Measurements from ENCODE around the gene ATP6V1G2.
"Not testable (repeated sequence)": the region's sequence is repeated elsewhere in the genome, so short reads cannot be mapped to it uniquely, and the experiment has no call there.

Gene ATP6V1G2

DNA sequence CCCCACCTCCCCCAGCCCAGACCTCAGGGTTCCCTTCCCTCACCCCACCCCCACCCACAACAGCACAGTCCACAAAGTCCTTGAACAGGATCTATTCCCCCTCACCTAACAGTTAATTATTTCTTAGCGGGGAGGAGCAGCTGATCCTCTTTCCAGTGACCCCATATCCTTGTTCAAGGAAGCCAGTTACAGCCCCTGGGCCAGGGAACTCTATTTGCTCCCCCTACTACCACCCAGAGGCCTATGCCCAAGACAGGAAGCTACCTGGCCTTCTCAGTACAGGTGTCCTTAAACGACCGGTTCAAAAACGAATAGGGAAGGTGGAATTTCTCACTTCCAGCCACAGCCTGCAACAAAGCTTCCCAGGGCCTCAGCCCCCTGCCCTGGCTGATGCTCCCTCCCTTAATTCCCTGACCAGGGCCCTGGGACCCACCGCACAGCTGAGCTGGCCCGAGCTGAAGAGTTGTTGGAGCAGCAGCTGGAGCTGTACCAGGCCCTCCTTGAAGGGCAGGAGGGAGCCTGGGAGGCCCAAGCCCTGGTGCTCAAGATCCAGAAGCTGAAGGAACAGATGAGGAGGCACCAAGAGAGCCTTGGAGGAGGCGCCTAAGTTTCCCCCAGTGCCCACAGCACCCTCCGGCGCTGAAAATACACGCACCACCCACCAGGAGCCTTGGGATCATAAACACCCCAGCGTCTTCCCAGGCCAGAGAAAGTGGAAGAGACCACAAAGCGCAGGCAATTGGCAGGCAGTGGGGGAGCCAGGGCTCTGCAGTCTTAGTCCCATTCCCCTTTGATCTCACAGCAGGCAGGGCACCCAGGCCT, 16.9 kb downstream of the ATP6V1G2 start:
- no peak for DNase-seq (ENCODE audit: low spot score)

DNA sequence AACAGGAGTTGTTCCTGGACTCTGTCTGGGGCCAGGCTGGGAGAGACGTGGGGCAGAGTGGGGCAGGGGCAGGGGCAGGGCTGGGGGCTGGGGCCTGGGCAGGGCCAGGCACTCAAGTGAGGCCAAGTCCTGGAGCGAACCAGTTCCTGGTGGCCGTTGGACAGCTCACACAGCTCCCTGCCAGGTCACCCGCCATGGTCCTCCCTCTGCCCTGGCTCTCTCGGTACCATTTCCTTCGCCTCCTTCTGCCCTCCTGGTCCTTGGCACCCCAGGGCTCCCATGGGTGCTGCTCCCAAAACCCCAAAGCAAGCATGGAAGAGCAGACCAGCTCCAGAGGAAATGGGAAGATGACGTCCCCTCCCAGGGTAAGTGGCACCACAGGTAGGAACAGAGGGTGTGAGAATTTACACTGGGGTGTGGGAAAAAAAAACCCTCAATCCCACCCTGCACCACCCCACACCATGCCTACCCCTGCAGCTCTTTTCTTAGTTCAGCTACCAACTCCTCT, 17.5 kb downstream of the ATP6V1G2 start, which contains the start of gene MCCD1:
Gene MCCD1 (plus strand): TSS at position 142 of the 508 bp plus-strand sequence. CDS start 53 bp downstream, at position 195.
- no peak for DNase-seq (ENCODE audit: low spot score)

GRCh38 chr6:31528307-31528777, 18.1 kb downstream of the ATP6V1G2 start:
- DNase-seq (ENCODE audit: low spot score) = no peak

- peak; percentile 59 for DNase-seq (ENCODE audit: low spot score)
Measured at GRCh38 chr6:31525932-31526591, 20.3 kb downstream of the ATP6V1G2 start.

GRCh38 chr6:31525553-31525931, 20.9 kb downstream of the ATP6V1G2 start:
- DNase-seq (ENCODE audit: low spot score) = no peak

DNA sequence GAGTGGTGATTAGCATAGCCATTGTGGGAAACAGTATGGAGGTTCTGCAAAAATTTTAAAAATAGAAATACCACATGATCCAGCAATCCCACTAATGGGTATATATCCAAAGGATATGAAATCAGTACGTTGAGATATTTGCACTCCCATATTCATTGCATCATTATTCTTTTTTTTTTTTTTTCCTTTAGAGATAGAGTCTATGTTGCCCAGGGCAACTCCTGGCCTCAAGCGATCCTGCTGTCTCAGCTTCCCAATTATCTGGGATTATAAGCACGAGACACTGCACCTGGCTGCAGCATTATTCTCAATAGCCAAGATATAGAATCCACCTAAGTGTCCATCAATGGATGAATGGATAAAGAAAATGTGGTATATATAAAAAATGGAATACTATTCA, 24.6 kb downstream of the ATP6V1G2 start:
- DNase-seq (ENCODE audit: low spot score) = no peak

DNA sequence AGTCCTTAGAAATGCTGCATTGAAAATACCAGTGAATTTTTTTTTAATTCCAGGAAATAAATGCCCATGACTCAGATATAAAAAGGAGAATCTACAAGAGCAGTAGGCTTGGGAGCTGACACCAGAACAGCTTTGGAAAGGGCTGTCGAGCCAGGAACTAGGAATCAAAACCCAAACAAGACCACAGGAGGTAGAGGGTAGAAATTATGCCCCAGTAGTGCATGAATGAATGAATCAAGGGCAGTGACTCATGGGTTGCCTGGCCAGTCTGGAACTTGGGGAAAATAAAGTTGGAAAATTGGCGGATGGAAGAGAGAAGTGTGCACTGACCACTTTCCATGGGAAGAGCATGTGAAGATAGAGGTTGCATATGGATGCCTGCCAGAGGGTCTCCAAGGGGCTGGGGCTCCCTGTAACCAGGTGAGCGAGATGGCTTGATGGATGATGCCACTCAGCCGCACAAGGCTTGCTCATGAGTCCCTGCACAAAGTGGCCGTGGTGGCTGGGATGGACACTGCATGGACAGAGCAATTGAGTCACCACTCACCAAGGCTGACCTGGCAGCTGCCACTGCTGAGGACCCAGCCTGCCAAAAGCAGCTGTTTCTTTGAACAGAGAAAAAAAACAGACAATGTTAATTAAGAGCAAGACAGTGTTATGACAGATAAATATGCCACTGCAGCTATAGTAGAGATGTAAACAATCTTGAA, 32.8 kb downstream of the ATP6V1G2 start:
- DNase-seq (ENCODE audit: low spot score) = no peak

GRCh38 chr6:31510007-31510406, 36.4 kb downstream of the ATP6V1G2 start:
- no peak for DNase-seq (ENCODE audit: low spot score)

DNA sequence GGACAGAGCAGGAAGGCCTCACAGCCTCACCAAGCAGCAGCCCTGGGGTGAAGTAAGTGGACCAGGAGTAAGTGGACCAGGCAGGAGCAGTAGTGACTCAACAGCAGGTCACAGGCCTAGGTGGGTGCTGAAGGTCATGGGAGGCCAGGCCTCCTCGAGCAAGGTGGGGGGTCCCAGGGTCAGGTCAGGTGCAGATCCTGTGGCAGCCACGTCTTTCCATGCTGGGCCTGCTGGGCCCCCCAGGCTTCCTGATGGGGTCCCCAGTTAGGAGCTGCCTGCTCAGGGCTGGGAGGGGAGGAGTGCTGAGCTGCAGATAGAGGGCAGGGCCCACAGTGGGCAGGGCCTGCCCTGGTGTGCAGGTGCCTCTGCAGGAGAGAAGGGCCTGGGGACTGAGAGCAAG, 37.4 kb downstream of the ATP6V1G2 start:
- DNase-seq (ENCODE audit: low spot score) = not testable (repeated sequence)

GRCh38 chr6:31502586-31502985, 43.8 kb downstream of the ATP6V1G2 start:
- no peak for DNase-seq (ENCODE audit: low spot score)

DNA sequence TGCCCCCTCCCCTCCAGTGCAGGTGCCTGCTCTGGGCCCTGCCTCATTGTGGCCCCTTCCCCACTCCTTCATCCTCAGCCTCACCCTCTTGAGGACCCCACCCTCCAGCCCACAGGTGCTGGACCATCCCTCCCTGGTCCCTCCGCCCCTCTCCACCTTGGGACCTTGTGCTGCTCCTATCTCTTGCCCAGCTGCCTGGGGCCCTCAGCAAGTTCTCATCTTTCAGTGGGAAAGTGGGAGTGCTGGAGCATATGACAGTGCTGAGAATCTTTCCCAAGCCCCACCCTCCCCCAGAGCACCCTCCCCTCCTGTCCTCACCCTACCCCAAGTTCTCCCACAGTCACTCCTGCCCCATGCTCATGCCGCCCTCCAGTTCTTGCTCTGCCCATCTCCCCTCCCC, 46.8 kb downstream of the ATP6V1G2 start:
- not testable (repeated sequence) for DNase-seq (ENCODE audit: low spot score)

DNA sequence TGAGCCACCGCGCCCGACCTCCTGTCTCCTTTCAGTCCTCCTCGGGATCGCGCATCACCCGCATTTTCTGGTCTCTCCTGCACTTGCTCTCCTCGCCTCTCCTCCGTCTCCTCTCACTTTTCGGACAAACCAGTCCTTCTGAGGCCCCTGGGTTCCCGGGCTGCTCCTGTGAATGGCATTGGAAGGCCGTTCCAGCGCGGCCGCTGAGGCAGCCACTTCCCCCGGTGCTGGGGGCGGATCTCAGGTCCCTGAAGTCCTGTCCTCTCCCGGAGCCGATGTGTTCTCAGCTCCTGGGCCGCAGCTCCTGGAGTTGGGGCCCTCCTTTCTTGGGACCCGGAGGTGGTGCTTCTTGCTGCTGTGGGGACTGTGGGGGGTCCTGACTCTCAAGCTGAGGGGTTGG, 47.7 kb downstream of the ATP6V1G2 start:
- peak; percentile 45 for DNase-seq (ENCODE audit: low spot score)

- DNase-seq (ENCODE audit: low spot score) = peak; percentile 80
Measured at GRCh38 chr6:31497531-31498476, 48.6 kb downstream of the ATP6V1G2 start, which contains the start of gene MICB. MICB (plus strand) TSS chr6:31498145; CDS start chr6:31498194, 49 bp downstream.

DNA sequence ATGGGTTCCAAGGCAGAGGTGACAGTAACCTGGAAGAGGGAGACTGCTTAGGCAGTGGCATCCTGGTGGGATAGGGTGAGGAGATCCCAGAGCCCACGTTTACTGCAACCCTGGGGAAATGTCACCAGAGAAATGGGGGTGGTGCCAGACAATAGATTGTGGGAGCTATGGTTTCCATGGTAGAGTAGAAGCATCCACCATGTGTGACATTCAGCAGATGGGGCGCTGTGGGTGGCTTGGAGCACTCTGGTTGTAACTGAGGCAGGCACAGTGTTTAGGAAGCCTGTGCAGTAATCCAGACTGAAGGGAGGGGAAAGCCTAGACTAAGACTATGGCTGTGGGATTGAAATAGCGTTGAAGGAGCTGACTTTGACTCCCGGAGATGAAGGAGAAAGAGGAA, 49.6 kb downstream of the ATP6V1G2 start:
- not testable (repeated sequence) for DNase-seq (ENCODE audit: low spot score)

- peak; percentile 60 for DNase-seq (ENCODE audit: low spot score)
Measured at GRCh38 chr6:31495580-31495979, 50.8 kb downstream of the ATP6V1G2 start.

All from hepatic stellate cell (primary cell).